ENCODE results near the gene CACNB2. TPM values are rescaled to one million over a fixed set of nuclear protein-coding genes. Genes with fewer than 3 reads are reported as not detected.

The CACNB2 gene
- total RNA-seq, 1 experiment from 2014 or later, result 0.07 TPM

- Histone ChIP-seq H3K79me2 (ENCODE audit: low read length) (no peaks in the 10 kb centered on the region), H3K36me3 (ENCODE audit: low read depth, low read length) (no peaks in the 10 kb centered on the region), H4K20me1 (ENCODE audit: low read length) (no peaks in the 10 kb centered on the region), H3K9me3 (ENCODE audit: low read length) (no peaks in the 10 kb centered on the region), H2AFZ (ENCODE audit: low read length) (no peak overlapping the region), H3K27ac (ENCODE audit: low read length) (no peak overlapping the region), H3F3A (ENCODE audit: low read length, unreplicated experiment) (no peaks in the 10 kb centered on the region), H3K4me1 (ENCODE audit: insufficient read depth, low read length) (no peaks in the 10 kb centered on the region), H3K4me3 (ENCODE audit: low read length) (no peak overlapping the region), H3K9ac (ENCODE audit: low read length) (no peak overlapping the region), H3K4me2 (ENCODE audit: low read length) (no peak overlapping the region), H3K27me3 (ENCODE audit: low read length) (no peaks in the 10 kb centered on the region), H3K9me2 (replicated peaks; ENCODE audit: low read length) (no peaks in the 10 kb centered on the region)
- no peak for ATAC-seq
- POLR2A ChIA-PET (ENCODE audit: unreplicated experiment), result no interaction called here
- DNase-seq, result no peak
- CTCF ChIA-PET, result no interaction called here
- intact Hi-C loops (cut with micrococcal nuclease), result no loop called here
- BruUV-seq (replicated peaks), result no TSS peak
- TF ChIP-seq EZH2 (IDR thresholded peaks at IDR 0.05; ENCODE audit: low read length, unreplicated experiment), result no peak
- no peak for TF ChIP-seq EZH2phosphoT487 (IDR thresholded peaks at IDR 0.05; ENCODE audit: borderline replicate concordance, low read length)
- no peak for TF ChIP-seq CTCF (conservative IDR thresholded peaks at IDR 0.05; ENCODE audit: low read depth, low read length)
Measured at GRCh38 chr10:18221882-18222281, 81.7 kb downstream of the CACNB2 start.

DNA sequence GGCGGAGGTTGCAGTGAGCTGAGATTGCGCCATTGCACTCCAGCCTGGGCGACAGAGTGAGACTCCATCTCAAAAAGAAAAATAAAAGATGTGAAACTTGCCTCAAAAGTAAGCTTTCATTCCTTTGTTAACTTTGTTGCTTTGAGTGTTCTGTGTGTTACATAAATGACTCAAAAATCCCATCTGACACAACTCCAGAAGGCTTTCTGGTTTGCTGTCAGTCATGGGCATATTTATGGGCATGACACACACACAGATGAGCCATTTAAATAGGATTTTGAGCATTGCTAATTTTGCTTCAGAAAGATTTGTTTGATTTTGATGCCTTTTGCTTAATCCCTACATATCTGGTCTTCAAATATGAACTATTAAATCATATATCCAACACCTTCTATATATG lies 82.6 kb downstream of the CACNB2 start:
- no peaks in the 10 kb centered on the region for H3F3A ChIP-seq (ENCODE audit: low read length, unreplicated experiment)
- no peaks in the 10 kb centered on the region for H3K79me2 ChIP-seq (ENCODE audit: low read length)
- H3K36me3 ChIP-seq (ENCODE audit: low read depth, low read length), result no peaks in the 10 kb centered on the region
- no TSS peak for BruUV-seq (replicated peaks)
- H3K4me1 ChIP-seq (ENCODE audit: insufficient read depth, low read length), result no peaks in the 10 kb centered on the region
- no peak overlapping the region for H3K27ac ChIP-seq (ENCODE audit: low read length)
- TF ChIP-seq EZH2 (IDR thresholded peaks at IDR 0.05; ENCODE audit: low read length, unreplicated experiment) (no peak), EZH2phosphoT487 (IDR thresholded peaks at IDR 0.05; ENCODE audit: borderline replicate concordance, low read length) (no peak), CTCF (conservative IDR thresholded peaks at IDR 0.05; ENCODE audit: low read depth, low read length) (no peak)
- no peak overlapping the region for H3K4me3 ChIP-seq (ENCODE audit: low read length)
- POLR2A ChIA-PET (ENCODE audit: unreplicated experiment), result no interaction called here
- intact Hi-C loops (cut with micrococcal nuclease), result no loop called here
- no peaks in the 10 kb centered on the region for H3K9me3 ChIP-seq (ENCODE audit: low read length)
- ATAC-seq (no peak), DNase-seq (peak; percentile 37)
- no peak overlapping the region for H3K9ac ChIP-seq (ENCODE audit: low read length)
- no peaks in the 10 kb centered on the region for H3K9me2 ChIP-seq (replicated peaks; ENCODE audit: low read length)
- no peak overlapping the region for H2AFZ ChIP-seq (ENCODE audit: low read length)
- H3K4me2 ChIP-seq (ENCODE audit: low read length), result no peak overlapping the region
- no peaks in the 10 kb centered on the region for H3K27me3 ChIP-seq (ENCODE audit: low read length)
- no peaks in the 10 kb centered on the region for H4K20me1 ChIP-seq (ENCODE audit: low read length)
- CTCF ChIA-PET, result no interaction called here

DNA sequence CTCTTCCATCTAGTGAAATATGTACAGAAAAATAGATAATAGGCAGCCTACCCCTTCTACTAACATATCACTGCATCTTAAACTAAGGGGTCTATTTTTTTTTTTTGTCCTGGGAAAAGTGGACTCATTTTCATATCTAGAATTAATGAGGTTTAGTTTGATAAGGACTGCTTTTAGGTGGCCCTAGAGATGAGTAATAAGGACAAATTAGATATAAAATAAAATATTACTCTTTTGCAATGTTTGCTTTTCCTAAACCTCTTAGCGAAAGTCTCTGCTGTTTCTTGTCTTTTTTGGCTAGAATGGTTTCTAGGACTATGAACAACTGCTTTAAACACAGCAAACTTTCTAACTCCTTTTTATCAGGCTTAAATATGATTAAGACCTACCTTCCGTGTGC lies 83.7 kb downstream of the CACNB2 start:
- ATAC-seq, result no peak
- intact Hi-C loops (cut with micrococcal nuclease), result no loop called here

More for the DNA sequence above, 83.7 kb downstream of the CACNB2 start:
- H3K9me2 ChIP-seq (replicated peaks; ENCODE audit: low read length), result no peaks in the 10 kb centered on the region
- no peak overlapping the region for H3K9ac ChIP-seq (ENCODE audit: low read length)
- POLR2A ChIA-PET (ENCODE audit: unreplicated experiment), result no interaction called here
- H3F3A ChIP-seq (ENCODE audit: low read length, unreplicated experiment), result no peaks in the 10 kb centered on the region
- no TSS peak for BruUV-seq (replicated peaks)
- H3K4me3 ChIP-seq (ENCODE audit: low read length), result no peak overlapping the region
- TF ChIP-seq EZH2phosphoT487 (IDR thresholded peaks at IDR 0.05; ENCODE audit: borderline replicate concordance, low read length), result no peak
- H3K27ac ChIP-seq (ENCODE audit: low read length), result no peak overlapping the region
- H3K4me1 ChIP-seq (ENCODE audit: insufficient read depth, low read length), result no peaks in the 10 kb centered on the region
- no peaks in the 10 kb centered on the region for H3K9me3 ChIP-seq (ENCODE audit: low read length)
- no peaks in the 10 kb centered on the region for H4K20me1 ChIP-seq (ENCODE audit: low read length)
- no peaks in the 10 kb centered on the region for H3K36me3 ChIP-seq (ENCODE audit: low read depth, low read length)
- H2AFZ ChIP-seq (ENCODE audit: low read length), result no peak overlapping the region
- H3K4me2 ChIP-seq (ENCODE audit: low read length), result no peak overlapping the region
- H3K27me3 ChIP-seq (ENCODE audit: low read length), result no peaks in the 10 kb centered on the region
- DNase-seq, result no peak
- no peaks in the 10 kb centered on the region for H3K79me2 ChIP-seq (ENCODE audit: low read length)
- CTCF ChIA-PET, result no interaction called here
